ENCODE data around the gene SDS. TPM values are rescaled to one million over a fixed set of nuclear protein-coding genes. Genes with fewer than 3 reads are reported as not detected.

The SDS gene
- total and polyA plus RNA-seq, 2 experiments from 2014 or later = not detected

- Histone ChIP-seq H3F3A (ENCODE audit: insufficient read depth) (no peaks in the 10 kb centered on the region), H3K9me3 (ENCODE audit: low read depth) (no peaks in the 10 kb centered on the region), H4K20me1 (ENCODE audit: insufficient read depth) (no peaks in the 10 kb centered on the region), H3K9ac (no peak overlapping the region), H3K9me2 (ENCODE audit: insufficient read depth) (no peaks in the 10 kb centered on the region), H3K36me3 (ENCODE audit: low read depth) (no peaks in the 10 kb centered on the region), H3K27ac (no peak overlapping the region), H3K4me3 (no peak overlapping the region), H3K4me2 (ENCODE audit: unreplicated experiment) (no peak overlapping the region), H3K27me3 (replicated peaks; ENCODE audit: insufficient read depth) (peaks cover 17% of the 10 kb centered on the region; the same call in 1 of the 2 replicates), H3K79me2 (ENCODE audit: insufficient read depth) (no peaks in the 10 kb centered on the region), H2AFZ (no peak overlapping the region), H3K4me1 (ENCODE audit: insufficient read depth) (no peaks in the 10 kb centered on the region)
- WGBS, 2 experiments (ENCODE audit: low coverage in 1 of 2, low lambda C conversion rate in 2 of 2, missing lambda C conversion rate in 2 of 2) = 38 to 54% methylated on average over 4 of the region's 4 CpGs
- in situ Hi-C loops (cut with MboI) = no loop called here
- TF ChIP-seq EZH2 (IDR thresholded peaks at IDR 0.05; ENCODE audit: insufficient read depth, poor library complexity, severe bottlenecking) = no peak
- DNase-seq = no peak
Observed at GRCh38 chr12:113438523-113439300, 35.0 kb upstream of the SDS start.

GRCh38 chr12:113437729-113438100 lies 34.0 kb upstream of the SDS start:
- Histone ChIP-seq H3K4me3 (no peak overlapping the region), H3K36me3 (ENCODE audit: low read depth) (no peaks in the 10 kb centered on the region), H3K9me3 (ENCODE audit: low read depth) (no peaks in the 10 kb centered on the region), H2AFZ (no peak overlapping the region), H3K4me1 (ENCODE audit: insufficient read depth) (no peaks in the 10 kb centered on the region), H3K4me2 (ENCODE audit: unreplicated experiment) (no peak overlapping the region), H4K20me1 (ENCODE audit: insufficient read depth) (no peaks in the 10 kb centered on the region), H3K9me2 (ENCODE audit: insufficient read depth) (no peaks in the 10 kb centered on the region), H3K9ac (no peak overlapping the region), H3F3A (ENCODE audit: insufficient read depth) (no peaks in the 10 kb centered on the region), H3K27me3 (replicated peaks; ENCODE audit: insufficient read depth) (peaks cover 12% of the 10 kb centered on the region; the same call in 1 of the 2 replicates), H3K27ac (no peak overlapping the region), H3K79me2 (ENCODE audit: insufficient read depth) (no peaks in the 10 kb centered on the region)
- TF ChIP-seq EZH2 (IDR thresholded peaks at IDR 0.05; ENCODE audit: insufficient read depth, poor library complexity, severe bottlenecking) = no peak
- TF ChIP-seq EZH2phosphoT487 (IDR thresholded peaks at IDR 0.05; ENCODE audit: insufficient read depth, low read depth) = no peak
- in situ Hi-C loops (cut with MboI) = no loop called here
- no peak for DNase-seq
- WGBS, 2 experiments (ENCODE audit: low coverage in 1 of 2, low lambda C conversion rate in 2 of 2, missing lambda C conversion rate in 2 of 2) = 41 to 43% methylated on average over 9 of the region's 9 CpGs

GRCh38 chr12:113436993-113437728 lies 33.5 kb upstream of the SDS start:
- Histone ChIP-seq H3K9me3 (ENCODE audit: low read depth) (no peaks in the 10 kb centered on the region), H3K36me3 (ENCODE audit: low read depth) (no peaks in the 10 kb centered on the region), H4K20me1 (ENCODE audit: insufficient read depth) (no peaks in the 10 kb centered on the region), H3K9me2 (ENCODE audit: insufficient read depth) (no peaks in the 10 kb centered on the region), H3K4me1 (ENCODE audit: insufficient read depth) (no peaks in the 10 kb centered on the region), H3K27me3 (replicated peaks; ENCODE audit: insufficient read depth) (peaks cover 9% of the 10 kb centered on the region; the same call in 1 of the 2 replicates), H2AFZ (no peak overlapping the region), H3K4me2 (ENCODE audit: unreplicated experiment) (no peak overlapping the region), H3K9ac (no peak overlapping the region), H3K27ac (no peak overlapping the region), H3K4me3 (no peak overlapping the region), H3K79me2 (ENCODE audit: insufficient read depth) (no peaks in the 10 kb centered on the region), H3F3A (ENCODE audit: insufficient read depth) (no peaks in the 10 kb centered on the region)
- WGBS, 2 experiments (ENCODE audit: low coverage in 1 of 2, low lambda C conversion rate in 2 of 2, missing lambda C conversion rate in 2 of 2) = 64 to 75% methylated on average over 6 of the region's 6 CpGs
- in situ Hi-C loops (cut with MboI) = no loop called here
- TF ChIP-seq EZH2 (IDR thresholded peaks at IDR 0.05; ENCODE audit: insufficient read depth, poor library complexity, severe bottlenecking) = no peak
- no peak for TF ChIP-seq EZH2phosphoT487 (IDR thresholded peaks at IDR 0.05; ENCODE audit: insufficient read depth, low read depth)
- no peak for DNase-seq

- Histone ChIP-seq H3K79me2 (ENCODE audit: insufficient read depth) (no peaks in the 10 kb centered on the region), H4K20me1 (ENCODE audit: insufficient read depth) (no peaks in the 10 kb centered on the region), H3K27ac (no peak overlapping the region), H3K36me3 (ENCODE audit: low read depth) (no peaks in the 10 kb centered on the region), H3K9me2 (ENCODE audit: insufficient read depth) (no peaks in the 10 kb centered on the region), H3K4me2 (ENCODE audit: unreplicated experiment) (no peak overlapping the region), H3K9ac (no peak overlapping the region), H2AFZ (no peak overlapping the region), H3K4me1 (ENCODE audit: insufficient read depth) (no peaks in the 10 kb centered on the region), H3K4me3 (no peak overlapping the region), H3F3A (ENCODE audit: insufficient read depth) (no peaks in the 10 kb centered on the region), H3K27me3 (replicated peaks; ENCODE audit: insufficient read depth) (peaks cover 7% of the 10 kb centered on the region; the same call in 1 of the 2 replicates), H3K9me3 (ENCODE audit: low read depth) (no peaks in the 10 kb centered on the region)
- no peak for DNase-seq
- 71 to 78% methylated on average over 3 to 6 of the region's 6 CpGs for WGBS, 2 experiments (ENCODE audit: low coverage in 1 of 2, low lambda C conversion rate in 2 of 2, missing lambda C conversion rate in 2 of 2)
- TF ChIP-seq EZH2 (IDR thresholded peaks at IDR 0.05; ENCODE audit: insufficient read depth, poor library complexity, severe bottlenecking) (no peak), EZH2phosphoT487 (IDR thresholded peaks at IDR 0.05; ENCODE audit: insufficient read depth, low read depth) (no peak)
- in situ Hi-C loops (cut with MboI) = no loop called here
Observed at GRCh38 chr12:113436586-113436985, 32.9 kb upstream of the SDS start.
